GM21515 (cell line): ENCODE results near the gene ARHGEF4.

Source experiments
- ATAC-seq: cut with Tn5 transposase; IDR thresholded peaks from one replicate; pipeline ENCODE4 v1.9.1; 2021; ENCODE audit not compliant: unreplicated experiment

Gene ARHGEF4

DNA sequence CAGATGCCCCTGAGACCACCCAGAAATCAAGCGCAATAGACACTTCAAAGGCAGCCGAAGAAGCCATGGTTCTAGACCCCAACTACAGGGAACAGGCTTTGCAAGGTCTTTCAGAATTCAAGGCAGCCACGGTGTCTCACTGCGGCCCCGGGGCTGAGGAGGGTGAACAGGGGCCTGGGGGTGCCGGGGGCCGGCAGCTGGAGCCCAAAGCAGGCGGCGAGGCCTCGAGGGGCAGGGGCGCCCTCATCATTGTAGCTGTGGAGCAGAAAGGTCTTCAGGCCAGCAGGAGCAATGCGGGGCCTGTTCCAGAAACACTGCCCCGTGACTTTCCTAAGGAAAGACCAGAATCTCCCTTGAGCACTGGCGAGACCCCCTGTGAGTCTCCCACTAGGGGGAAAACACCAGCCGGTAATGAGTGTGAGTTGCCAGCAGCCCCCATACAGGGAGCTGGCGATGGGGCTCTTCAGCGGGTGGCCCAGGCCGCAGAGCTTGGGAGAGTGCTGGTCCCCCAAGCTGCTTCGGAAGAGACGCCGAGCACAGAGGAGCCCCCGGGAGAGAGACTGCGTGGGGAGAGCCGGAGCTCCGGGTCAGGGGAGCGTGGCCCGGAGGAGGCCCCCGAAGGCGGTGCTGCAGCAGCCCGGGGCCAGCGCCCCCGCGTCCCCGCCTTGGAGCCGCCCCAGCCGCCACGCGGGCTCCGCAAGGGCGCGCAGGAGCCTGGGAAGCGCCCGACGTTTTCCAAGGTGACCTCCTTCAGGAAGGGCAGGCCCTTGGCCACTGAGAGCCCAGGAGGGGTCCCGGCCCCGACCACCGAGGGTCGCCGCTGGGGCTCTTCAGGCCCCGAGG is 79.1 kb downstream of the ARHGEF4 start:
- no peak for ATAC-seq

DNA sequence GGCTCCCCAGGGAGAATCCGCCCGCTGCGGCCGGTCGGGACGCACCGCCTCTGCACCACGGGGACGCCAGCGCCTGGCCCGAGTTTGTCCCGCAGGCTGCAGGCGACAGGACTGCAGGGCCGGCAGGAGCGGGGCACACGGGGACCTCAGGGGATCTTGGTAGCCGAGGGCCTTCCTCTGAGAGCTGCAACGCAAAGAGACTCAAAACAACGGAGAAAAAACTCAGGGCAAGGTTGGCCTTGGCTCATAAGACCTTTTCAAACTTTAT is 79.7 kb downstream of the ARHGEF4 start:
- no peak for ATAC-seq

DNA sequence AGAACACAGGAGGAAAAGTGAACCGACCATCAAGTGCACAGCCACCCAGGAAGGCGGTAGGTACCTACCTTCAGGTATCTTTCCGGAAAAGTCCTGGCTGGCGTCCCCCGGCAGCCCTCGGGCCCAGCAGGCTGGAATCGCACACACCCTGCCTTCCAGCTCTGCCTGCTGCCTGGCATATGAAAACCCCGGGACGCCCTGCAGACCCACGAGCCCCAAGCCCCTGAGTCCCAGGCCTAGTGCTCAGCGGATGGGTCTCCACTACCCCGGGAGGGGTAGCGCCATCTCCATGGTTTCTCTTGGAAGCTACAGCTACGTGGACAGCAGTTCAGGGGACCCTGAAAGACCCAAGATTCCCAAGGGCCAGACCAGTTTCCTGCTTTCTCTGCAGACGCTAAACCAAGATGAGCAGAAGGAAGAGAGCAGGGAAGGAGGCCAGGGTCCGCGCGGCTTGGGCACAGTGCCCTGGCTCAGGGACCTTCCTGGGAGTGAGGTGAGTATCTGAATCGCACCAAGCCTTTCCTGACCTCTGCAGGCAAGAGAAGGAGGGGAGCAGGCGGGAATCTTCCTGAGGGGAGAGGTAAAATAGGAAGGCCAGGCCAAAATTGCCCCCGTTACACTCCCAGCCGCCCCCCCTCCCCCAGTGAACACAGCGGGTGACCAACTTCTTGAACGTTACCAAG is 80.4 kb downstream of the ARHGEF4 start:
- no peak for ATAC-seq

DNA sequence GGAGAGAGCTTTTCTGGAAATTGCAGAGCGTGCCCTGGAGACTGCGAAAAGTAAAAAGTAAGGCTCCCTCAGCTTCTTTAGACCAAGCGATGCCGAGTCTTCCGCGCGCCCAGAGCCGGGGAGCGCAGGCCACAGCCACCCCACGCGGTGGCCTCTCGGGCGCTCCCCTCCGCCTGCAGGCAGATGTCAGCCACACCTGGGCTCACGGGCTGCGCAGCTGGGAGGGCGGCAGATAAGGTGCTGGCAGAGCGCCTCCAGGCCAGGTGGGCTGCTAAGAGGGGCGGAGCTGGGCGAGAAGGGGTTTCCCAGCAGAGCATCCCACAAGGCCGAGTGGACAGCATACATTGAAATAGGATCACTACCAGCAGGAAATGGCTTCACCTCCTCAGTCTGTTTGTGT is 81.7 kb downstream of the ARHGEF4 start:
- no peak for ATAC-seq

DNA sequence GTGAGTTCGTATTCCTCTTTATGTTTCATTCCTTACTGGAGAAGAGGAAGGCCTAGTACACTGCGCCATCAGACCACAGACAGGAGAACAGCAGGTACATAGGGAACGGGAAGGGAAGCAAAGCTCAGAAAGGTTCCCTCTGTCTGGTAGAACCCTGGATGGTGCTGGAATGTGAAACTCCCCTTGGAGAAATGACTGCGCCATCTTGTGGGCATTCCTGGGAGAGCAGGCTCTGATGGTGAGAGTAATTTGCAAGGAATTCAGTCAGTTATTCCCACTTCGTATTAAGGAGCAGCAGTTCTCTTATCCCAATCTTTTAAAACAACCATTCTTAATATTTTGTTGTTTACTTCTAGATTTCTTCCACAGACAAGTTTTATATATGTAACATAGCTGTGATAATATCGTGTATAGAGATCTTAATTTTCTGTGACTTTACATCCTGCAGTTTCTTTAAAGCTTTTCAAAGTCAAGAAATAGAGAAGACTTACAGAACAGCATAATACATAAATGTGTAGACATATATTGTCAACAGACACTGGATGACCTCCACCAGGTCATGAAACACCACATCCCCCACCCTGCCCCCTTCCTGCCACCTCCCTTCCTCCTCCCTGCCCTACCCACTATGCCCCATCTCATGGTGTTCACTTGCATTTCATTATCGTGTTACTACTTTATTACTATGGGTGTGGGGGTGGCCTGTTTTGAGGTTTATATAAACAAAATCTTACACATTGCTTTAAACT is 83.9 kb downstream of the ARHGEF4 start:
- ATAC-seq = no peak

DNA sequence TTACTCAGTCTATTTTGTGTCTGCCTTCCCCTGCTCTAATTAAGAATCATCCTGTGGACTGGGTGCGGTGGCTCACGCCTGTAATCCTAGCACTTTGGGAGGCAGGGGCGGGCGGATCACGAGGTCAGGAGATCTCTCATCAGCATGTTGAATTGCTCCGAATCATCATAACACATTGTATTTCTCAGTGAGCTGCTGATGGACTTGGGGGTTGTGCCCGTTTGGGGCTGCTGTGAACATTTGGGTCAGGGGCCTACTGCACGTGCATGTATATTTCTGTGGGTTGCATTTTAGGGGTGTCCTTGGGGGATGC is 84.4 kb downstream of the ARHGEF4 start:
- no peak for ATAC-seq

DNA sequence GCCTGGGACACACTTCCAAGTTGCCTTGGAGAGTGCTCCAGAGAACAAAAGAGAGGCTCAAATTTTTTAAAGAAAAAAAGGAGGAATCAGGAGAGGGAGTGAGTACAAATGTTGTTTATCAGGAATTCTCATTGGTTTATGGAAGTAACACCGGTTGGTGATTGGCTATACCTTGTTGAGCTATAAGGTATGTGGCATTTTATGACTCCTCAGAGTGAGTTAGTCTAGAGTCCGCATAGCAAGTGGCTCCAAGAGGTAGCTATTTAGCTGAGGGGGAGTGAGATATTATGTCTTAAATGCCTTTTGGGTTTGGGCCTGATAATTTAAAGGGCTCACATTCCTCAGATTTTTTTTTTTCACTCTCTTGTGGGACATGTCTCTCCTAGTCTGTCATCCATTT is 85.7 kb downstream of the ARHGEF4 start:
- no peak for ATAC-seq

DNA sequence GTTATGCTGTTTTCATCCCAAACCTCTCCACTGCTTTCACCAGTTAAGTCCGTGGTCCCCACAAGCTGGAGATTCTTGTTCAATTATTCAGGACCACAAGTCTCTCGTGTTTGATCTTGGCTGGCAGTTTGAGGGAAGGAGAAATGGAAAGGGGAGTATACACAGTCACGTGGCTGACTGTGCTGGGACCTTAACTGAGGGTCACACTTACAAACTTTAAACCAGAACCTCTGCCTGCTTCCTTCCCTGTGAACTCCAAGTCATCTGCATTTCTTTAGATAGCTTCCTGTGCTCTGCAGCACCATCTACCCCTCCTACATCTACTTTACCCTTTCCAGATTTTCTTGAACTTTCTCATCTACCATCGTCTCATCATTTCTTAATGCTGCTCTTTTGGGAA is 91.7 kb downstream of the ARHGEF4 start:
- no peak for ATAC-seq

DNA sequence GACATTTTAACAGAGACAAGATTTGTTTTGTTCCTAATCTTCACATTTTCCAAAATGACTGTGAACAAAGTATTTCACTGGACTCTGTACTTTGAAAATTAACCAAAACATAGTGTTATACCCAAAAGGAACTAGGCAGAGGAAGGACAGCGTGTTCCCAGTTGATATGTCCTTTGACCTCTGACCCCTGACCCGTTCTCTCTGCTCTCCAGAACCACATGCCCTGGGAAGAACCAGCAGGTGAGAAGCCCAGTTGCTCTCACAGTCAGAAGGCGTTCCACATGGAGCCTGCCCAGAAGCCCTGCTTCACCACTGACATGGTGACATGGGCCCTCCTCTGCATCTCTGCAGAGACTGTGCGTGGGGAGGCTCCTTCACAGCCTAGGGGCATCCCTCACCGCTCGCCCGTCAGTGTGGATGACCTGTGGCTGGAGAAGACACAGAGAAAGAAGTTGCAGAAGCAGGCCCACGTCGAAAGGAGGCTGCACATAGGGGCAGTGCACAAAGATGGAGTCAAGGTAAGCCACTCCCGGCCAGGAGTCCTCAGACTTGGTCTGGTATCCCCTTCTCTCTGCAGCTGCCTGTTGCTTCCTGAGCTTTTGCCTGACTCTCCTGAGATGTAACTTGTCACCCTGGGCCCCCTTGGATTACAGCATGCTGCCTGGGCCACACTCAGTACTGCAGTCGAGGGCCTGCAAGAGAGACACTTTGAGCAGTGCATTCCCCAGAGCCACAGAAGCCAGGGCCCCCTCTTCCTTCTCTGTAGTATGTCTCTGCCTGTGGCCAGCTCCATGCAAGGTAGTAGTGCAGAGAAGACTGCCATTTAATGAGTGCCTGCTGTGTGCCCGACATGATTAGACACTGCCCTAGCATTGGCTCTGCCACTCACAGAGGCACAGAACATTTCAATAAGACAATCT is 94.3 kb downstream of the ARHGEF4 start:
- ATAC-seq = no peak

DNA sequence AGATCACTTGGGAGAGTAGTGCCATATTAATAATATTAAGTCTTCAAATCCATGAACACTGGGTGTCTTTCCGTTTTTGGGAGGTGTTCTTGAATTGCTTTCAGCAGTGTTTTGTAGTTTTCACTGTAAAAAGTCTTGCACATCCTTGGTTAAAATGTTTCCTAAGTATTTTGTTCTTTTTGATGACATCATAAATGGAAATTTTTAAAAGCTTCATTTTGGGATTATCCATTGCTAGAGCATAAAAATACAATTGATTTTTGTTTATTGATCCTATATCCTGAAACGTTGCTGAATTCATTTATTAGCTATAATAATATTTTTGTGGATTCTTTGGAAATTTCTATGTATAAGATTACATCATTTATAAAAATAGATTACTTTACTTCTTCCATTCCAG is 96.8 kb downstream of the ARHGEF4 start:
- ATAC-seq = no peak

DNA sequence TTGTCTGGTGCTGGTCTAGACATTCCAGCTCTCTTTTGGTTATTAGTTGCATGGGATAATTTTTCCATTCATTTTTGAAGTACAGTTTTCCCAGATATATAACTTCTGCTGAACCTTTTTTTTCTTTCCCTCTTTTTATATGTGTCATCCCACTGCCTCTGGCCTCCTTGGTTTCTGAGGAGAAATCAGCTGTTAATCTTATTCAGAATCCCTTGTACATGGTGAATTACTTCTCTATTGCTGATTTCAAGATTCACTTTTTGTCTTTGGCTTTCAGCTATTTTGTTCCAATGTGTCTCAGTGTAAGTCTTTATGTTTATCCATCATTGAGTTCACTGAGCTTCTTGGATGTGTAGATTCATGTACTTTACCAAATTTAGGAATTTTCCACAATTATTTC is 99.7 kb downstream of the ARHGEF4 start:
- ATAC-seq = no peak

DNA sequence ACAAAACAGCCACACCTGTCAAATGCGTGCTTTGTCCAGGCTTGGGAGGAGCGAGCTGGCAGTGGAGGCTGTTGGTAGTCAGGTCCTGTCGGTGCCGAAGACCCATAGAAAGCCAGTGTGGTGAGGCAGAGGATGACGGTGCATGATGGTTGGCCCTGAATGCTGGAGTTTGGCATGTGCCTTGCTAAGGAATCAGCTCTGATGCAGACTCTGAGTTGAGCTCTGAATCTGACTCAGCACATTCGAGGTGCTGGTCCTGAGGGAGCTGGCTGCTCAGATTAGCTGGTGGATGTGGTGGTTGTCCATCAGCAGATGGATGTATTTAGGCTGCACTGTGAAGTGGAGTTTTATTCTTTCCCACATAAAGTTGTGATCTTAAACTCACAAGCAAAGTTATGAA is 111.3 kb downstream of the ARHGEF4 start:
- no peak for ATAC-seq

DNA sequence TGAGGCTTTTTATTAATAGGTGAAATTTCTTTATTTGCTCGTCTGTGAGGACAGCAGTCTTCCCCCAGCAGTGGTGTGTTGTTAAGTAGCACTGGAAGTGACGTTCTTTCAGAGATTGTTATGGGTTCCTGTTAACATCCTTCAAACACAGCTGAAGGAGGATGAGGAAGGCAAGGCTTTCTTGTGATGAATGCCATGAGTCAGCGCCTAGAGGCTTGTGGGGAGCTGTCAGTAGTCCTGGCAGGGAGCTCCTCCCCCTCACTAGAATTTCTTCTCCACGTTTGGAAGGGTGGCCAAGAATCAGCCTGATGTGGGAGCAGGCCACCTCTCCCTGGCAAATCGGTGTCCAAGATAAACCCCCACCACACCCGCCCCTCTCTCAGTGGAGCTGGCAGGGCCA is 113.2 kb downstream of the ARHGEF4 start:
- ATAC-seq = no peak

DNA sequence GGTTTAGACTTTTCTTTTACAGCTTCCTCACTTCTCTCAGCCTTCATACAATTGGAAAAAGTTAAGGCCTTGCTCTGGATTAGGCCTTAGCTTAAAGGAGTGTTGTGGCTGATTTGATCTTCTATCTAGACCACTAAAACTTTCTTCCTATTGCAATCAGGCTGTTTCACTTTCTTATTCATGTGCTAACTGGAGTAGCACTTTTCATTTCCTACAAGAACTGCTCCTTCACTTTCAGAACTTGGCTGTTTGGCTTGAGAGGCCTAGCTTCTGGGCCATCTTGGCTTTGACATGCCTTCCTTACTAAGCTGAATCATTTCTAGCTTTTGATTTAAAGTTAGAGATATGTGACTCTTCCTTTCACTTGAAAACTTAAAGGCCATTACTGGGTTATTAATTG is 114.3 kb downstream of the ARHGEF4 start:
- no peak for ATAC-seq

DNA sequence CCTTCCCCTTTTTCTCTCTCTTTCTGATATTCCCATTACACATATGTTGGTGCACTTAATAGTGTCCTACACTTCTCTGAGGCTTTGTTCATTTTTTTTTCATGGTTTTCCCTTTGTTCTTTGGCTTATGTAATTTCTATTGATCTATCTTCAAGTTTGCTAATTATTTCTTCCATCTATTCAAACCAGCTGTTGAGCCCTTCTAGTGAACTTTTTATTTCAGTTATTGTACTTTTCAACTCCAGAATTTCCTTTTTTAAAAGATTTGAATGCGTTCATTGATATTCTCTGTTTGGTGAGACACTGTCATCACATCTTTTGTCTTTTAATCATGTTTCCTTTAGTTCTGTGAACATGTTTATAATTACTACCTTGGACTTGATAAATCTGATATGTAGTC is 118.2 kb downstream of the ARHGEF4 start:
- ATAC-seq = no peak

DNA sequence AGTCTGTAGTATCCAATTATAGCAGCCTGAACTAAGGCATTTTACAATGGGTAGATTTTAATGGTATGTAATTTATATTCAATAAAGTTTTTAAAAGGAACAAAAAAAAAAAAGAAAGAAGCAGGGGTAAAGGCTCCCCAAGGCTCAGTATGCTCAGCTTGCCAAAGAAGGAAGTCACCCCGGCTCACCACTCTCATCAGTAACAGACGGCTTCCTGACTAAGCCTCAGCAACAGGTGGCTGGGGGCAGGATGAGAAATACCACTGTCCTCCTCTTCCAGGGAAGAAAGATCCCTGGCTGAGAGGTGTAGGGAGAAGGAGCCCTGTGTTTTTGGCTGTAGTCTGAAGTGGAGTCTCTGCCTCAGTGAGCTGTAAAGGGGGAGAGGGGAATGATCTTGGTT is 121.2 kb downstream of the ARHGEF4 start:
- no peak for ATAC-seq

DNA sequence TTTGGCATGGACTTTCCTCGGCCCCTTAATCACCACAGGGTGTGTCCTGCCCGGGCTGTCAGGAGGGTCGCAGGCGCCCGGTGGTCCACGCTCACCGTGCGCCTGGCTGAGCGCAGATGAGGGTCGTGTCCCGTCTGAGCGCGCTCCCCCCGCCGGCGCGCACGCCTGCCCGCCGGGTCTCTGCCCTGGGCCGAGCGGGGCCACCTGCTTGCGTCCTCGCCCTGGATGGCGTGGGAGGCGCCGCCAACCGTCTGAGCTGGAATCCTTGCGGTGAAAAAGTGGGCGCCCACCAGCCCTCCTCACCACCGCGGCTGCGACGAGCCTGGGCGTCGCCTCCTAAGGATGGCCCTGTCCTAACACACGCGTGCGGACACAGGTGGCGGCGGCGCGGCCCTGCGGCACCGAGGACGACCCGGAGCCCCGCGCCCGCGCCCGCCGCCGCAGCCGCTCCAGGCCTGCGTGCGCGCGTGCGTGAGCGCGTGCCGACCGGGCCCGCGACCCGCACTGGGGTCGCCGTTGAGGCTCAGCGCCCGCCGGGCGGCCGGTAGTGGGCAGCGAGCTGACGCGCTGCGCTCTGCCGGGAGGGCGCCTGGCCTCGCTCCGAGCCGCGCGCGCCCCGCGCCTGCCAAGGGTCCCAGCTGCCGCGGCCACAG is 126.6 kb downstream of the ARHGEF4 start:
- ATAC-seq = no peak

DNA sequence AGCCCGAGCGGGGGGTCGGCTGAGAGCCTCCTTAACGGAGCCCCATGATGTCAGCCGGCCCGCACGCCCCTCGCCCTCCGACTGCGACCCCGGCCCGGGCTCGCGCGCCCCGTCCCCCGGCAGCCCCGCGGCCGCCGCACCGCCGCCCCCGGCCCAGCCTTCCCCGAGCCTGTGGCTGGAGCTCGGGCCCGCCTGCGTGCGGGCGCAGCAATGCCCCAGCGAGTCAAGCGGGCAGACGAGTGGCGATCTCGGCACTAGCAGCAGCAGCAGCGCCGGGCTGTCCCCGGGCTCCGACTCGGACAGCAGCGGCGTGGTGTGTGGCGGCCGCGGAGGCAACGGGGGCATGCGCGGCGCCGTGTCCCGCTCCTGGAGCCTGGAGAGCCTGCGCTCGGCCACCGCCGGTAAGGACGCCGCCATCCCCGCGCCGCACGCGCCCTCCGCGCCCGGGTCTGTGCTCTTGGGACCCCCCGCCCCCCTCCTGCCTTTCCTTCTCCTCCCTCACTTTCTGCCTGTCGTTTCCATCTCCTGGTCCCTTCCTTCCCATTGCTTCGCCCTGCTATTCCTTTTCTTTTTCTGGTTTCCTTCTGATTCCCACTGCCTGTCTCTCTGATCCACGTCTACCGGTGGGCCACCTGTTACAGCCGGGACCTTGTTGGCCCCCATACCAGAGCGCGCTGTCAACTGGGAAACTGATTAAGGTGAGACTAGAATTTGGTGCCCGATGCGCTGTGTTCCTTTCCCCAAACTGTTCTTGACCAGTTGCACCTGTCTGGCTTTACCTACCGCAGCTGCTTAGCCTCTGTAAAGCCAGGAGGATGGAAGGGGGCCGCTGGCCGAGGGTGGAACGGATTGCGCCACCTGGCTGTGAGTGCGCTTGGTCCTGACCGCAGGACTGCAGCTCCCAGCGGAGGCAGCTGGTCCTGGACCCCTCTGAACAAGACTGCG is 127.4 kb downstream of the ARHGEF4 start:
- ATAC-seq = no peak

DNA sequence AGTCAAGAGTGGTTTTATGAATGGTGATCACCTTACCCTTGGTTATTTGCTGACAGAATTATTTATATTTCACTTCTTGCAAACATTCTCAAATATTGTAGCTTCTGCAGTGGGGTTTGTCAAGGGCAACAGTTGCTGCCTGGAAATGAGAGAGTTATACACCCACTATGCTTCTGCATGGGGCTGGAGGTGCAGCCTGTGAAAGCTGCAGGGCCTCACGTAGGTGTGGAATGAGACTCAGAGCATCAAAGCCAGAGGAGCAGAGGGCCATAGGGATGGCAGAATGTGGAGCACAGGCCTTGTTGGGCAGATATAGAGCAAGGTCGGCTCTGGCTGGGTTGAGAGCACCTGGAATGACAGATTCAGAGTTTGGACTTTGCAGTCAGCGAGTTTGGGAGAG is 128.2 kb downstream of the ARHGEF4 start:
- no peak for ATAC-seq
